Ascending aorta (tissue), 2 donors: ENCODE data around the gene GM2A. TPM values are rescaled to one million over a fixed set of nuclear protein-coding genes. Genes with fewer than 3 reads are reported as not detected.

Source experiments
- DNase-seq, 2 donors: peaks; one replicate each; pipeline ENCODE4 v3.0.0-alpha.2; 2019; ENCODE audit warnings: low spot score in 2 of 2
- H3K27ac ChIP-seq, 2 donors: fragments of 200-600 bp; sonication (generic); one replicate each; pipeline ENCODE4 v1.5.1; 2016 to 2017; ENCODE audit warnings: mild to moderate bottlenecking in 1 of 2
- H3K27me3 ChIP-seq: fragments of 200-600 bp; sonication (generic); one replicate; pipeline ENCODE4 v1.5.1; 2017
- H3K36me3 ChIP-seq, 2 donors: fragments of 200-600 bp; sonication (generic); one replicate each; pipeline ENCODE4 v1.5.1; 2016
- H3K4me1 ChIP-seq, 2 donors: fragments of 200-600 bp; sonication (generic); one replicate each; pipeline ENCODE4 v1.5.1; 2016 to 2017; ENCODE audit warnings: mild to moderate bottlenecking in 1 of 2
- H3K4me3 ChIP-seq, 2 donors: fragments of 200-600 bp; sonication (generic); one replicate each; pipeline ENCODE4 v1.5.1; 2016 to 2017; ENCODE audit warnings: mild to moderate bottlenecking in 1 of 2
- H3K9me3 ChIP-seq, 2 donors: fragments of 200-600 bp; sonication (generic); one replicate each; pipeline ENCODE4 v1.5.1; 2016
- CTCF ChIP-seq, 3 experiments: fragments of 200-600 bp in 2 of 3; fragments of 450-650 bp in 1 of 3; sonication (generic) in 2 of 3; IDR thresholded peaks; one replicate each; pipeline ENCODE4 v1.5.1; 2016 to 2019; ENCODE audit warnings: antibody characterized with exemption in 3 of 3, mild to moderate bottlenecking in 1 of 3, moderate library complexity in 1 of 3
- intact Hi-C: fragments of 100-400 bp; cut with DNase I; formaldehyde crosslinking; loops from one replicate; pipeline ENCODE4 v1.15.1; 2023
- total RNA-seq: library from RNA; depleted of rRNA; stranded (reverse); fragments of >200 nt; gene quantifications from one replicate; pipeline ENCODE4 v1.1.0, GENCODE V29; 2016

The GM2A gene
- total RNA-seq, 1 donor from 2014 or later: 15.0 TPM

GRCh38 chr5:151219138-151219537 lies 33.8 kb upstream of the GM2A start:
- H3K9me3 ChIP-seq: no peaks in the 10 kb centered on the region
- H3K27me3 ChIP-seq: no peaks in the 10 kb centered on the region
- no peaks in the 10 kb centered on the region for H3K36me3 ChIP-seq
- no peak overlapping the region for H3K27ac ChIP-seq
- TF ChIP-seq CTCF (IDR thresholded peaks at IDR 0.05): no peak
- H3K4me1 ChIP-seq: peaks cover 13 to 17% of the 10 kb centered on the region in 2 donors
- no peak for DNase-seq
- no peak overlapping the region for H3K4me3 ChIP-seq
- intact Hi-C loops: no loop called here

- intact Hi-C loops: loop anchor here (5.0 kb wide), 1 partner anchor 92 kb away; no protein-coding TSS in a partner anchor
- DNase-seq: no peak
- Histone ChIP-seq H3K9me3 (no peaks in the 10 kb centered on the region), H3K36me3 (no peaks in the 10 kb centered on the region), H3K4me1 (peaks cover 13 to 20% of the 10 kb centered on the region in 2 donors), H3K27ac (no peak overlapping the region), H3K27me3 (no peaks in the 10 kb centered on the region), H3K4me3 (no peak overlapping the region)
- TF ChIP-seq CTCF (IDR thresholded peaks at IDR 0.05): no peak
These were observed 33.2 kb upstream of the GM2A start for GRCh38 chr5:151219789-151220188.

- peak overlapping the region in 1 of 2 donors; percentile 73 for H3K4me3 ChIP-seq
- intact Hi-C loops: loop anchor here (5.0 kb wide), 1 partner anchor 94 kb away; no protein-coding TSS in a partner anchor
- H3K27ac ChIP-seq: peak overlapping the region; percentile 55 to 77
- no peak for DNase-seq
- H3K27me3 ChIP-seq: no peaks in the 10 kb centered on the region
- H3K9me3 ChIP-seq: no peaks in the 10 kb centered on the region
- peaks cover 13 to 17% of the 10 kb centered on the region in 2 donors for H3K4me1 ChIP-seq
- TF ChIP-seq CTCF (IDR thresholded peaks at IDR 0.05): no peak
- no peaks in the 10 kb centered on the region for H3K36me3 ChIP-seq
These were observed 31.4 kb upstream of the GM2A start for GRCh38 chr5:151221574-151221973.

- H3K27me3 ChIP-seq: no peaks in the 10 kb centered on the region
- TF ChIP-seq CTCF (IDR thresholded peaks at IDR 0.05): no peak
- H3K4me1 ChIP-seq: peaks cover 13 to 17% of the 10 kb centered on the region in 2 donors
- DNase-seq: no peak
- peak overlapping the region; percentile 55 to 77 for H3K27ac ChIP-seq
- H3K4me3 ChIP-seq: peak overlapping the region; percentile 71 to 73
- H3K9me3 ChIP-seq: no peaks in the 10 kb centered on the region
- no peaks in the 10 kb centered on the region for H3K36me3 ChIP-seq
- intact Hi-C loops: loop anchor here (5.0 kb wide), 1 partner anchor 95 kb away; no protein-coding TSS in a partner anchor
These were observed 30.8 kb upstream of the GM2A start for GRCh38 chr5:151222054-151222789.

GRCh38 chr5:151222790-151223446 lies 30.1 kb upstream of the GM2A start:
- Histone ChIP-seq H3K9me3 (no peaks in the 10 kb centered on the region), H3K27ac (peak overlapping the region; percentile 55 to 77), H3K4me1 (peaks cover 13 to 17% of the 10 kb centered on the region in 2 donors), H3K36me3 (no peaks in the 10 kb centered on the region), H3K4me3 (peak overlapping the region; percentile 71 to 73), H3K27me3 (no peaks in the 10 kb centered on the region)
- intact Hi-C loops: loop anchor here (1.0 to 5.0 kb wide), 2 partner anchors 15 to 96 kb away; no protein-coding TSS in a partner anchor
- DNase-seq: peak in 1 of 2 donors; percentile 72
- TF ChIP-seq CTCF (IDR thresholded peaks at IDR 0.05): no peak
